T-helper 9 cell (primary cell): ENCODE measurements around the gene EIF4G1.

Source experiments
- DNase-seq: peaks from one replicate; pipeline ENCODE4 v3.0.0-alpha.2; 2020

The EIF4G1 gene

DNA sequence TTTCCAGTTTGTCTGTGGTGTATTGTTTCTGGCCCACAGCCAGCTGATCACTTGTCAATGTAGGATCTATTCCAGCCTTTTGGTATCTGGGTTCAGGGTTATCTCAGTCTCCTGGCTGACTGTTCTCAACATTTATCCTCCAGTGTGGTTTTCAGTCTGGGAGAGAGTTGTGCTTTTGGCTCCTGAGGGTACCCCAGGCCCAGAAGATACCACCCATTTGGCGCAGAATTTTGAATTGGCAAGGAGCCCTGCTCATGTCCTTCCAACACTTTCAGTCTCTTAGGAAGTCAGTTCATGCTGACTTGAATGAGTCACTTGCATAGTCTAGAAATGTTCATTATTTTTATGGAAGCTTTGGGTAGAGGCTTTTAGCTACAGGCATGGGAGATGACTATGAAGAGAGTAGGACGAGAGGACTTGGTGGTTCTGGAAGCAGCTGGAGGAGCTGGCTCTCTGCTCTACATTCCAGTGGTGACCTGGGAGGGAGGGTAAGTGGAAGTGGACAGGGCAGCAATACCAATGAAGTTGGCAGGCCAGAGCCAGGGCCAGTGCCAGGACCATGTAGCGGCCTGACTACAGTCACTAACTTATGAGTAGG lies 54.3 kb downstream of the EIF4G1 start:
- no peak for DNase-seq

DNA sequence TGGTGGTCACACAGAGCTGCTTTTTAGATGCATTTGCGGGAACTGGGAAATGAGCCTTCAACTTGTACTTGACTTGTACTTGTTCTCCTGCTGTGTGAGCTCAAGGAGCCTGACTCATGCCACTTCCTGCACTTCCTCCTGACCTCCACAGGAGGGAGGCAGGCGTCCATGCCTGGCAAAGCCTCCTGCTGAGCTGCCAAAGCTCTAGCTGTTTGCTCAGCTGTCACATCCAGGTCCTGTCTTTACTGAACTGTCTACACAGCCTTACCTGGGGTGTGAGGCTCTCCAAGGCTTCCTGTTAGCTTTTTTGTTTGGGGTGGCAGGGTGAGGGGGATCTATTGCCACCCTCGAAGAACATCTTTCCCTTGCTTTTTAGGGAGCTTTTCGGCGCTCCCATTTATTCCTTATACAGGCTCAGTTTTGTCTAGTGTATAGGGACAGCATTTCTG lies 57.2 kb downstream of the EIF4G1 start:
- peak; percentile 36 for DNase-seq

DNA sequence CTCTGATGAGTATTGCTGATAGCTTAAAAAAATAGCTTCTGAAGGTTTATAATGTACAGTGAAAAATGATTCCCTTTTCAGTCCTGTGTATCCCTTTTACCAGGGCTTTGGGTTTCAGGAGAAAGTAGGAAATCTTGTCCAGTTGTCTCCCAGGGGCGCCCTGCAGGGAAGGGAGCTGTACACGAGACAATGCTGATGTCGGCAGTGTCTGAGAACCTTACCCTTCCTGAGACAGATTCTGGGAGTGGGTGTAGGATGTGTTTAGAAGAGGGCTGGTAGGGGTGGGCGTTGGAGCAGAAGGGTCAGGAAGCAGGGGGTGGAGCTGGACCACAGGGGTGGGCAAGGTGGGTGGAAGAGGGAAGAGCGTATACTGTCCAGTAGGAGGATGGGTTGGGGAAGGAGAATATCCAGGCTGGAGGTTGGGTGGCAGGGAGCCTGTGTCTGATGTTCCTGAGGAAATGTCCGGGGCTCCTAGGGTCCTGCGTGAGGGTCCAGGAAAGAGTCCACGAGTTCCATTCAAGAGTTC lies 58.0 kb downstream of the EIF4G1 start:
- DNase-seq = no peak

DNA sequence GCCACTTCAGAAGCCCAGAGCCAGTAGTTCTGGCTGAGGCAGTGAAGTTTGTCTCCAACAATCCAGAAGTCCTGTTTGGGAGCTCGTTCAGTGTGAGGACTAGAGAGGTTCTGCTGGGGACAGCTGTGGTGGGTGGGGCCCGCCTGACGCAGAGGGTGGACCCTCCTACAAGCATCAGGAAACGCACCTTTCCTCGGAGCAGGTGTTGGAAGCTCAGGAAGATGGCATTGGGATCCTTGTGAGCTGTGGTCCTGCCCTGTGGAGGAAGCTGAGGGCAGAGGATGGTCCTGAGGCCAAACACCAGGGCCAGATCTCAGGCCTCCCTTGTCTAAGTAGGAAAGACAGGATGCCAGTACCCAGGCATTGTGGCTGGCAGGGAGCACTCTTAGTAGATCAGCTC lies 58.5 kb downstream of the EIF4G1 start:
- no peak for DNase-seq

DNA sequence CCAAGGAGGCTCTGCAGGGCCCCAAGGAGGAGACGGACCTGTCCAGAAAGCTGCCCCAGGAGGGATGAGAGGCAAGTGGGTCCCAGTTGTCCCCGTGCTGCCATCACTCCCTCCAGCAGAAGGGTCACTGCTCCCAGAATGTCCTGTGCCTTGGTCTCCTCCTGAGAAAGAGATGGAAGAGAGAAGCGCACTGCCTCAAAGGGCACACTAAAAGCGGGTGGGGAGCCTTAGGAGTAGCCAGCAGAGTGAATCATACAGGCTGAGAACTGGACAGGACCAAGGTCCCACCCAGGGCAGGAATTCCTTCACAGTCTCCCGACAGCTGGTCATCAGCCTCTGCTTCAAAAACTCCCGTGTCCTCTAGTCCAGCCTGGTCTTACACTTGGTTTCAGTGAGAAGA lies 59.0 kb downstream of the EIF4G1 start:
- no peak for DNase-seq

DNA sequence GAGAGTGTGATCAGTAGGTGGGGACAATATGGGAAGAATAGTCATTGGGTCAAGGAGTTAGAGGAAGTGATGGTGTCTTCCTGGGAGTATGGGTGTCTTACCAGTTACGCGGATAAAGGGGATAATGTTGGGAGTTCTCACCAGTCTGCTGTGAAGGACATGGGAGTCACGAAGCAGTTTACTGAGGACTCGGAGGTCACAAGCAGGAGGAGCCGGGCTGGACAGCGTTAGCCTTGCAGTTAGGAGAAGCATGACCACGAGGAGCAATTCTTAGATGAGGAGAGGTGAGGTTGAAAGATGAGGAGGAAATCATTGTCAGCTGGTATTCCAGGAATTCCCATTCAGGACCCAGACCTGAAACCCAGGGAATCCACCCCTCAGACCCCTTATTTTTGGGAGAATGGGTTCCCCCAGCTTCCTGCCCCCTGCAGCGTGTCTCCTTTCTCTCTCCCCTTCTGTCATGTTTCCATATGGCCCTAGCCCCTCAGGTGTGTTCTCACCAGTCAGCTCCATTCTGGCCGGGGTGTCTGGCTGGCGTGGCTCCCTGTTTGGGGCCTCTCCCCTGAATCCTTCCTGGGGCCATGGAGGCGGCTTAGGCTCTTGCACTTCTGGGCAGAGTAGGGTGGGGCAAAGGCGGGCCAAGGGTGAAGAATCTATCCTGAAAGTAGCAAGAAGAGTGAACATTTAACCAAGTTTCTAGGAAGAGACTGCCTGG lies 61.5 kb downstream of the EIF4G1 start:
- no peak for DNase-seq

DNA sequence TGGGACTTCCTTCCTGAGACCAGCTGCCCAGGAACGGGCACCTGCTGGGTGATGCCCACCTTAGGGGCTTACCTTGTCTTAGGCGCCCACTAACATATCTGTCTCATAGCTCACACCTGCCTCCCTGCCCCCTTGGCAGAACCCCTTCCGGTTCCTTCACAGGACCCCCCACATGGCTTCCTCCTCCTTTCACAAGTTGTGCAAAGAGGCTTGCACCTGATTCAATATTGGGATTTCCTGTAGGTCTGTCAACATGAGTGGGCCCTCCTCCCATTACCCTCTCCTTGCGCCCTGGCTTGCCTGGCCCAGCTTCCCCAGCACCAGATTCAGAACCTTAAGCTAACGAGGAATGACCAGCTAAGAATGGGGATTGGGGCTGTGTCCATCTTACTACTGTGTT lies 63.0 kb downstream of the EIF4G1 start:
- DNase-seq = no peak

DNA sequence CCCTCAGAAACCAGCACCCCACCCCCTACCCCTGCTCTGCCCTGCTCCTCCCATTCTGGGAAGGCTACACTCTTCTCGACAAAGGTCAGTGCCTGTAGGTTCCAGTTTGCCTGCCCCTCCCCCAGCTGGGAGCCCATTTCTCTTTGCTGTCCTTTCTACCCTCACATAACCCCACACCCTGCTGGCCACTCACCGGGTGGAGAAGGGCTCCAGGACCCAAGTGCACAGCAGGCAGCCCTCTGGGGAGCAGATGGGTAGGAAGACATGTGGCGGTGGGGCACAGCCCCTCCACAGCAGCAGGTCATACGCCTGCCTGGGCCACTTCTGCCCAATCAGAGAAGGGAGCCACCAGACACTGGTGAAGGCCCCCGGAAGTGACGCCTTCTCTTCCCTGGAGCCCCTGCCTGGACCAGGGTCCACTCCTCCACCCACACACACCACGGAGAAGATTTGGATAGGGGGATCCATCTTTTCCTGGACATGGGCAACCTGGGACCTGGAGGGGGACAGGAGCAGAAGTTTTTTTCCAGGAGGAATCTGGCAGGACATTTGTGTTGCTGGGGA lies 63.6 kb downstream of the EIF4G1 start, which contains the start of gene THPO:
Gene THPO, minus strand, starts transcription at position 326 of the 564 bp plus-strand sequence. CDS start 1,948 bp downstream, outside the sequence.
- no peak for DNase-seq

DNA sequence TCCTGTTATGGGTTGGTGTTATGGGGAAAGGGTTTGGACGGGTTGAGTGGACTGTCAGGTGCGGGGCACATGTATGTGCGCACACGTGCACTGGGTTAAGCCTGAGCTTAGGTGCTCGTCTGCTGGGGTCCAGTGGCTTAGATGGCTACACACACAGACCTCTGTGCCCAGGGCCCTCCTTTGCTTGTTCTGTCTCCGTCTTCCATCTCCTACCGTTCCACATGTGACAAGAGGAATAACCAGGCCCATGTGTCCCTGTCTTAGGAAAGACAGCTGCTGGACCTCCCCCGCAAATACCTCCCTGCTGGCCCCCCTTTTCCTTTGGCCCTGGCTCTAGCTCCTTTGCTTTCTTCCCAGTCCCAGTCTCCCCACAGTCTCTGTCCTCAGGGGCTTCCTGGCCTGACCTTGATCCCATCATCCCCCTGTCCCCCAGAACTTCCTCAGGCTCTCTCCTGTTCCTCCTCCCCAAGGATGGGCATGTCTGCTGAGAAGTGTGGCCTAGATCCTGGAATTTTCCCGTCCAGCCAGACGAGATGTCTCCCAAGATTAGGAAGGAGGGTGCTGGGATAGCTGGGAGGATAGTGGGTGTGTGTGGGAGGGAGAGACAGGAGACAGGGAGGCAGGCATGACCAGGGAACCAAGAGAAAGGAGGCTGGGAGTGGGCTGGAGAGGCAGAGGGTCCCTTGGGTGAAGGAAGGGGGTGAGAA lies 64.4 kb downstream of the EIF4G1 start:
- DNase-seq = no peak

DNA sequence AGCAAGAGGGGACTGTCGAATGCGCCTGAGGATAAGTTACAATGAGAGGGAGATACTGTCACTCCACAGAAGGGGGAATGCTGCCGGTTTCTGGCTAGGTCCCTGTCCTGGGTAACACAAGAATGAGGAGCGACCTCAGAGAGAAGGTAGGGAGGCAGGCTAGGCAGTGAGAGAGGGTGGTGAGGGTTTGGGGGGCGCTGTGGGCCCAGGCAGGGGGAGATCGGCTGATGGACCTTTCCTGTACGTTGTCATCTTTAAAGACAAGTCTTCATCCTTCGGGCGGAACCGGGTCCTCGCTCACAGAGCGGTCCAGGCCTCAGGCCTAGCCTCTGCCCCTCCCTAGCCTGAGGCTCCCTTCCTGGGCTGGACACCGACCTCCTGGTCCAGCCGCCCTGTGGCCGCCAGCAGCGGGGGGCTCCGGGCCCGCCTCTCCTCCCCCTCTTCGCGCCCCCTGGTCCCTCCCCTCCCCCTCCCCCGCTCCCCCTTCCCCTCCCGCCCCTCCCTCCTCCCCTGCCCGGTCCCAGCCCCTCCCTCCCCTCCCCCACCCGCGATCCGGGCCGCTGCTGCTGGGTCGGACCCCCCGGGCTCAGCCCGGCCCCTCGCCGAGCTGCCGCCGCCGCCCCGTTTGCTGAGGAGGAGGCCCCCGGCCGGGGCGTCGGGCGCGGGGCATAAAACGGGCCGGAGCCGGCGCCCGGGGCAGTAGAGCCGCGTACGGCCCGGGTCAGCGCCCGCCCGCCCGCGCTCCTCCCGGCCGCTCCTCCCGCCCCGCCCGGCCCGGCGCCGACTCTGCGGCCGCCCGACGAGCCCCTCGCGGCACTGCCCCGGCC lies 65.2 kb downstream of the EIF4G1 start, which contains the start of gene CHRD:
Gene CHRD, plus strand, starts transcription at position 697 of the 827 bp plus-strand sequence. CDS start 265 bp downstream, outside the sequence.
- no peak for DNase-seq

DNA sequence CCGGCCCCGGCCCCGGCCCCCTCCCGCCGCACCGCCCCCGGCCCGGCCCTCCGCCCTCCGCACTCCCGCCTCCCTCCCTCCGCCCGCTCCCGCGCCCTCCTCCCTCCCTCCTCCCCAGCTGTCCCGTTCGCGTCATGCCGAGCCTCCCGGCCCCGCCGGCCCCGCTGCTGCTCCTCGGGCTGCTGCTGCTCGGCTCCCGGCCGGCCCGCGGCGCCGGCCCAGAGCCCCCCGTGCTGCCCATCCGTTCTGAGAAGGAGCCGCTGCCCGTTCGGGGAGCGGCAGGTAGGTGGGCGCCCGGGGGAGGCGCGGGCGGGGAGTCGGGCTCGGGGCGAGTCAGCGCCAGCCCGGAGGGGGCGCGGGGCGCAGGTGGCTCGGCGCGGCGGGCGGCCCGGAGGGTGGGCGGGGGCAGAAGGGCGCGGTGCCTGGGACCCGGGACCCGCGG lies 65.8 kb downstream of the EIF4G1 start:
- DNase-seq = peak; percentile 15

DNA sequence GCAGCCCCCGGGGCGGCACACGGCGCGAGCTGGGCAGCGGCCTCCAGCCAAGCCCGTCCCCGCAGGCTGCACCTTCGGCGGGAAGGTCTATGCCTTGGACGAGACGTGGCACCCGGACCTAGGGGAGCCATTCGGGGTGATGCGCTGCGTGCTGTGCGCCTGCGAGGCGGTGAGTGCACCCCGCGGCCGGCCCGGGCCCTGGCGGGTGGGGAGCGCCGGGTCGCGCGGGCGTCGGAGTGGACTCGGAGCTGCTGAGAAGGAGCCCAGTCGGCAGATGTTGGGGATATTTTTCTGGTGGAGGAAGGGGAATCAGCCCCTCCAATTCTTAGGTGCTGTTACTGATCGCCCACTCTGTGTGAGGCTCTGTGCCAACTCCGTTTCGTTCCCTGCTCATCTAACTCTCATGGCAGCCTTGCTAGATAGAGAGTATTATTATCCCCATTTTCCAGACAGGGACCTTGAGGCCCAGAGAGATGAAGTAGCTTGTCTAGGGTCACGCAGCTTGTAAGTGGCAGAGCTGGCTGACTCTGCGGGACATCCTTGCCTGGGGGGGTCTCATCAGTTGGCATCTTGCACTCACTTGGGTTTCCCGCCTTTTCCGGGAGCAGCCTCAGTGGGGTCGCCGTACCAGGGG lies 66.3 kb downstream of the EIF4G1 start:
- no peak for DNase-seq

DNA sequence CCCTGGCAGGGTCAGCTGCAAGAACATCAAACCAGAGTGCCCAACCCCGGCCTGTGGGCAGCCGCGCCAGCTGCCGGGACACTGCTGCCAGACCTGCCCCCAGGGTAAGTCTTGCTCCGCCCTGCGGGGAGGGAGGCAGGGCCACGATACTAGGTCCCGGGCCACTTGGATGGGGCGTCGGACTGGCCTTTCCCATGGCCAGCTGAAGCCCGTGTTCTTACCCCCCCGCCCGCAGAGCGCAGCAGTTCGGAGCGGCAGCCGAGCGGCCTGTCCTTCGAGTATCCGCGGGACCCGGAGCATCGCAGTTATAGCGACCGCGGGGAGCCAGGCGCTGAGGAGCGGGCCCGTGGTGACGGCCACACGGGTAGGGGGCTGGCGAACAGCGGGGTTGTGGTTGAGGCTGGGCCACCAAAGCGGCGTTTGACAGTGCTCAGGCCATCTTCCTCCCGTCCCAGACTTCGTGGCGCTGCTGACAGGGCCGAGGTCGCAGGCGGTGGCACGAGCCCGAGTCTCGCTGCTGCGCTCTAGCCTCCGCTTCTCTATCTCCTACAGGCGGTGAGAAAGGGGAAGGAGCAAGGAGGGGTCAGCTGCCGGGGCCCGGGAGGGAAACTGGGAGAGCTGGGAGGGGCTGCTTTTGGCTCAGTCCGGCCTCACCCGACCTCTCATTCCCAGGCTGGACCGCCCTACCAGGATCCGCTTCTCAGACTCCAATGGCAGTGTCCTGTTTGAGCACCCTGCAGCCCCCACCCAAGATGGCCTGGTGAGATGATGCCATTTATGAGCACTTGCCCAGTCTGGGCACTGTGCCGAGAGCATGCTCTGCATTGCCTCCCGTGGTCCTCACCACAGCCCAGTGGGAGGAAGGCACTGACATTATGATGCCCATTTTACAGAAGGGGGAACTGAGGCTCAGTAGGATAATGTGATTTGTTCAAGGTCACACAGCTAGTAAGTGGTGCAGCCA lies 67.1 kb downstream of the EIF4G1 start:
- DNase-seq = no peak

DNA sequence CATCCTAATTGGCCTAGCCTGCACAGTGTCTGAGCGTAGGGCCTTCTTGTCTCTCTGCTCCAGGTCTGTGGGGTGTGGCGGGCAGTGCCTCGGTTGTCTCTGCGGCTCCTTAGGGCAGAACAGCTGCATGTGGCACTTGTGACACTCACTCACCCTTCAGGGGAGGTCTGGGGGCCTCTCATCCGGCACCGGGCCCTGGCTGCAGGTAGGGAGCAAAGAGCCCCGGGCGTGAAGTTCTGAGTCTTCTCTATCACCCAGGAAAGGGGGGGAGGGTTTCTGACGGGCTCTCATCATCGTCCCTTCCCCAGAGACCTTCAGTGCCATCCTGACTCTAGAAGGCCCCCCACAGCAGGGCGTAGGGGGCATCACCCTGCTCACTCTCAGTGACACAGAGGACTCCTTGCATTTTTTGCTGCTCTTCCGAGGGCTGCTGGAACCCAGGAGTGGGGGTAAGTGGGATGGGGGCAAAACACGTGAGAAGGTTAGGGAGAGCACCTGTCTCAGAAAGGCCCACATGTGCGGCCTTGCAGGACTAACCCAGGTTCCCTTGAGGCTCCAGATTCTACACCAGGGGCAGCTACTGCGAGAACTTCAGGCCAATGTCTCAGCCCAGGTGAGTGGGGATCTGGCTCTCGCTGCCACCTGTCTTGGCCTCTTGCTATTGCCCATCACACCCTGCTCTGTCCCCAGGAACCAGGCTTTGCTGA lies 68.1 kb downstream of the EIF4G1 start:
- no peak for DNase-seq

DNA sequence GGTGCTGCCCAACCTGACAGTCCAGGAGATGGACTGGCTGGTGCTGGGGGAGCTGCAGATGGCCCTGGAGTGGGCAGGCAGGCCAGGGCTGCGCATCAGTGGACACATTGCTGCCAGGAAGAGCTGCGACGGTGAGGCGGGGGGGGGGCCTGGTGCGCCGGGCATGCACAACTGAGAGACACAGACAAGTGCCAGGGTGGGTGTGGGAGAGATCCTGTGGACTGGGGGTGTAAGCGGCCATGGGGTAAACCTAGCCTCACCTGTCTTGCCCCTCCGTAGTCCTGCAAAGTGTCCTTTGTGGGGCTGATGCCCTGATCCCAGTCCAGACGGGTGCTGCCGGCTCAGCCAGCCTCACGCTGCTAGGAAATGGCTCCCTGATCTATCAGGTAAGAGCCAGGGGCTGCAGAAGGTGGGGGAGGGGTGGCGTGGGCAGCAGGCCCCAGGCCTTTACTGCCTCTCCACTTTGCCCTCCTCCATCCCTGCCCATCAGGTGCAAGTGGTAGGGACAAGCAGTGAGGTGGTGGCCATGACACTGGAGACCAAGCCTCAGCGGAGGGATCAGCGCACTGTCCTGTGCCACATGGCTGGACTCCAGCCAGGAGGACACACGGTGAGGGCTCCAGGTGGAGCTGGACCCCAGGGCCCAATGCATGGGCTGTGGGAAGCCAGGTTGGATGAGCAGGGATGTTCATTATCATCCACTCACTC lies 68.8 kb downstream of the EIF4G1 start:
- DNase-seq = no peak

DNA sequence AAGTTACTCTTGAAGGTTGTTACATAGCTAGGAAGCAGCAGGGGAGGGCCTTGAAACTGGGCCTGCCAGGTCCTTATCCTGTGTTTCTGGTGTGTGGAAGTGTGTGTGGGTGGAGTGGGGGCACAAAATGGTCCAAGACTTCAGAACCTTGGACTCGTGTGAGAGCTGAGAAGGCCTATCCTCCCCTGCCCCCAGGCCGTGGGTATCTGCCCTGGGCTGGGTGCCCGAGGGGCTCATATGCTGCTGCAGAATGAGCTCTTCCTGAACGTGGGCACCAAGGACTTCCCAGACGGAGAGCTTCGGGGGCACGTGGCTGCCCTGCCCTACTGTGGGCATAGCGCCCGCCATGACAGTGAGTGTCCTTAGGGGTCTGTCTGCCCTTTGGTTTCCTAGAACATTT lies 69.9 kb downstream of the EIF4G1 start:
- DNase-seq = no peak
